NK-92 (cell line): ENCODE results near the gene ZNF737.
"Not testable (repeated sequence)": the region's sequence is repeated elsewhere in the genome, so short reads cannot be mapped to it uniquely, and the experiment has no call there.

Source experiments
- DNase-seq: peaks from one replicate; lab custom pipeline; 2025; ENCODE audit not compliant: unreplicated experiment; lab: John Stamatoyannopoulos, UW

ZNF737 gene

DNA sequence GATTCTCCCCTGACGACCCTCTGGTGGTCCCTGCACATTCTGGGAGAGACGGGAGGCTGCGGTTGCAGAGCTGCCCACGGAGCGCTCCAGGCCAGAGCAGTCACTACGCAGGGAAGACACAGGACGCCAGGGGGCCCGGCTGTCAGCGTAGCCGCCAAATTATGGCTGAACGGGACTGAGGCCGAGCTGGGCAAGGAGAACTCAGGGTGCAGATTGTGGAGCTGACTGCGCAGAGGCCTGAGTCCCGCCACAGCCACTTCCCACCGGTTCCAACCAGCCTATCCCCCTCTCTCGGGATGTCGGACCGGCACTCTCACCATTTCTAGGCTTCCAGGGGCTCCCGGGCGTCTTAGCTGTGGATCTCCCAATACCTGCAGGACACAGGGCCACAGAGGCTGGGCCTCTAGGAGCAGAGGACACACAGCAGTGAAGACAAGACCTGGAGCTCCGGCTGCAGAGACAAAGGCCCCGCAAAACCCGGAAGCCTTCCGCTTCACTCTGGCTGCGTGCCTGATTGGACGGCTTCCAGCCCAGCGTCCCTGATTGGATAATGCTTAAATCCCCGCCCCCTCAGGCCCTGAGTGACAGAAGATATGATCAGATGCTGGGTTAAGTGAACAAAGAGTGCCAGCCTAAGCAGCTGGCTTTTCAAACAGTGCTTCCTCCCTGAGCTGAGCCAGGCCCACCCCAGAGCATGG, at the start of gene ZNF737:
Gene ZNF737 (minus strand): TSS at position 461 of the 698 bp plus-strand sequence. CDS start 141 bp downstream, at position 320.
- DNase-seq = peak; percentile 58

GRCh38 chr19:20614971-20615370, 49.4 kb upstream of the ZNF737 start:
- not testable (repeated sequence) for DNase-seq

DNA sequence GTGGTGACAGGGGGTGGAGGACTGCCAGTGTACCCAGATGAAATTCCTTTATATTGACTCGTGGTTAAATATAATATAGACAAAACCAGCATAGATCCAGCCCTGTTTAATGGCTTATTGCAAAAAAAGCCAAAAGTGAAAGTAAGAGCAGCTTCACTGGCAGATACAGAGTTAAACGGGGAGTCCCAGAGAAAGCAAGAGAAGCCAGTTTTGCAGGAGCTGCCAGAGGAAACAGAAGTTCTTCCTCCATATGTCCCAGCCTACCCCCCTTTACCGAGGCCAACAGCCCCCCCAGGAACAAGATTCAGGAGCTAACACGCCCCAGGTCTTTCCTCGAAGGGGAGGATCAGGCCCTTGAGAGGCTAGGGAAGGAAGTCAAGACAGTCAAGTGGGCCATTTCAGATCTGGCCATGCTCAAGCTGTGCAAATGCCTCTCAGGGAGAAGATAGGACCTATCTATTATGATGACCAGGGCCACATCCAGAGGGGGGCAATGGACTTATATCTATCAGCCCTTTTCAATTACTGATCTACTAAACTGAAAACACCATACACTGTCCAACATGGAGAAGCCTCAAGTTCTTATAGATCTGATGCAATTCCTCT, 47.2 kb upstream of the ZNF737 start:
- no peak for DNase-seq

DNA sequence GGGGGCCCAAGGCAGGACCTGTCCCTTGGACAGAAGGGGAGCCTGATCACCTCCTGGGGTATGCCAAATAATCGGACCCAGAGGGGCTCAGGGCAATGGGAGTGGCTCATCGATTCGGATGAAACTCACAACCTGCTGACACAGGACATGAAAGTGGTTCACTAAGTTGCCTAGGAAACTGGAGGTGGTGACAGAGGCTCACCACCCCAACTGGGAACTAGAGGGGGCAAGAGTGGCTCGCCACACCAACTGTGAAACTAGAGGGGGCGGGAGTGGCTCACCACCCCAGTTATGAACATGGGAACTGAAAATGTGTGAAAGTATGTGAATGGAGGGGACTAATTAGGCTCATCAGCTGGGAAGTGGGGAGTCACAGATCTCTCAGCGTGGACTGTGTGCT, 46.3 kb upstream of the ZNF737 start:
- DNase-seq = no peak

DNA sequence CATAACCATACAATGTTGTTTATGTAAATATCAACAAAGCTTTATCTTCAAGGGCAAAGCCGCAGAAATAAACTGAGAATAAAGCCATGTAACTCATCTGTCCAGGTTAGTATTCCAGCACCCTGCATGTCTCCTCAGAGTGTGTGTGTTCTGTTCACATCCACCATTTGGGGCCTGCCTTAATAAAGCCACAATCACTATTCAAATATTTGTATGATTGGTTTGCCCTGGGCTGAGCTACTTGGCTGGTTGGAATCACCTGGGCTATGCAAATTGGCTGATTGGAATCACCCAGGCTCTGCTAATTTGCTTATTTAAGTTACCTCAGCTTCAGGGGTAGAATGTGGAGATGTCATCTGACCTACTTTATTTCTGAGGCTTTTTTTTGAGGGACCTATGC, 42.4 kb upstream of the ZNF737 start:
- no peak for DNase-seq

GRCh38 chr19:20558571-20558970, 7.0 kb downstream of the ZNF737 start:
- DNase-seq = no peak

GRCh38 chr19:20558011-20558410, 7.6 kb downstream of the ZNF737 start:
- DNase-seq = no peak

DNA sequence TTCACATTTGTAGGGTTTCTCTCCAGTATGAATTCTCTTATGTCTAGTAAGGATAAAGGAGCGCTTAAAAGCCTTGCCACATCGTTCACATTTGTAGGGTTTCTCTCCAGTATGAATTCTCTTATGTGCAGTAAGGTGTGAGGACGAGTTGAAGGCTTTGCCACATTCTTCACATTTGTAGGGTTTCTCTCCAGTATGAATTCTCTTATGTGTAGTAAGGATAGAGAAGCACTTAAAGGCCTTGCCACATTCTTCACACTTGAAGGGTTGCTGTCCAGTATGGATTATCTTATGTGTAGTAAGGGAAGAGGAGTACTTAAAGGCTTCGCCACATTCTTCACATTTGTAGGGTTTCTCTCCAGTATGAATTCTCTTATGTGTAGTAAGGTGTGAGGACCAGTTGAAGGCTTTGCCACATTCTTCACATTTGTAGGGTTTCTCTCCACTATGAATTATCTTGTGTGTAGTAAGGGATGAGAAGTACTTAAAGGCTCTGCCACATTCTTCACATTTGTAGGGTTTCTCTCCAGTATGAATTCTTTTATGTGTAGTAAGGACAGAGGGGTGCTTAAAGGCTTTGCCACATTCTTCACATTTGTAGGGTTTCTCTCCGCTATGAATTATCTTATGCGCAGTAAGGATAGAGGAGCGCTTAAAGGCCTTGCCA, 20.8 kb downstream of the ZNF737 start:
- DNase-seq = not testable (repeated sequence)

GRCh38 chr19:20530303-20530702, 35.3 kb downstream of the ZNF737 start:
- not testable (repeated sequence) for DNase-seq

GRCh38 chr19:20513189-20513904, 52.2 kb downstream of the ZNF737 start:
- no peak for DNase-seq

DNA sequence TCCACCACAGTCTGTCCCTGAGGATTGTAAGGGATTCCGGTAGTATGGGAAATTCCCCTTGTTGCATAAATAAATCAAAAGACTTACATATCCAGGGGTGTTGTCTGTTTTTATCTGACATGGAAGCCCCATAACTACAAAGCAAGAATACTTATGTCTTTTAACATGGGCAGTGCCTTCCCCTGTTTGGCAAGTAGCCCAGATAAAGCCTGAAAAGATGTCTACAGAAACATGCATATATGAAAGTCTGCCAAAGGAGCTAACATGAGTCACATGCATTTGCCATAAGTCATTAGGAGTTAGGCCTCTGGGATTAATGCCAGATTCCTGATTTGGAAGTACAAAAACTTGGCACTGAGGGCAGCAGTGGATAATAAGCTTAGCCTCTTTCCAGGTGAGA, 62.1 kb downstream of the ZNF737 start:
- no peak for DNase-seq
